LNCaP clone FGC (cell line): ENCODE results near the gene RLN1.
"Not testable (repeated sequence)": the region's sequence is repeated elsewhere in the genome, so short reads cannot be mapped to it uniquely, and the experiment has no call there.

Experiments used
- DNase-seq: peaks from one replicate; pipeline ENCODE4 v3.0.0-alpha.2; 2011; ENCODE audit warnings: low read depth
- H3K4me3 ChIP-seq: 2 replicates; pipeline ENCODE4 v1.5.1; 2011; ENCODE audit warnings: mild to moderate bottlenecking, low read depth, low read length, control low read depth
- TF ChIP-seq, protein P1 (sequence below): IDR thresholded peaks from 2 replicates; pipeline ENCODE4 v1.5.1; 2012; ENCODE audit warnings: mild to moderate bottlenecking; ENCODE audit not compliant: control insufficient read depth, insufficient read depth; ENCODE audit errors: extremely low read depth

RLN1 gene

DNA sequence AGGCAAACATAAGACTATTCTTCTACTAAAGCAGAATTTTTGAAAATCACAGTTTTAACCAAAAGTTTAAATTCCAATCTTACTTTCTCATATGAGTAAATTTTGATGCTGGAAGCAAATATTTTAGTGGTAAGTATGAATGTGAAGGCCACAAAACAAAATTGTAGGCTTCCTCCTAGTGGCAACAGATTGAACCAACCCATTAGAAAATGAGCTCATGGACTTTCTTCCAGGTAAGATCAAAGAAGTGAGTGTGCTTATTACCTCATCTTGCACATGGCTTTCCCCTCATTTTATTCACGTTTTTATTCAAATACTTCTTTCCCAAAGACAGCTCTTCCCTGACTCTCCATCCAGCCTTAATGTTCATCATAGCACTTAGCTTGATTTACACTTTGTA lies 18.6 kb downstream of the RLN1 start:
- no peak overlapping the region for H3K4me3 ChIP-seq
- TF ChIP-seq, protein P1, sequence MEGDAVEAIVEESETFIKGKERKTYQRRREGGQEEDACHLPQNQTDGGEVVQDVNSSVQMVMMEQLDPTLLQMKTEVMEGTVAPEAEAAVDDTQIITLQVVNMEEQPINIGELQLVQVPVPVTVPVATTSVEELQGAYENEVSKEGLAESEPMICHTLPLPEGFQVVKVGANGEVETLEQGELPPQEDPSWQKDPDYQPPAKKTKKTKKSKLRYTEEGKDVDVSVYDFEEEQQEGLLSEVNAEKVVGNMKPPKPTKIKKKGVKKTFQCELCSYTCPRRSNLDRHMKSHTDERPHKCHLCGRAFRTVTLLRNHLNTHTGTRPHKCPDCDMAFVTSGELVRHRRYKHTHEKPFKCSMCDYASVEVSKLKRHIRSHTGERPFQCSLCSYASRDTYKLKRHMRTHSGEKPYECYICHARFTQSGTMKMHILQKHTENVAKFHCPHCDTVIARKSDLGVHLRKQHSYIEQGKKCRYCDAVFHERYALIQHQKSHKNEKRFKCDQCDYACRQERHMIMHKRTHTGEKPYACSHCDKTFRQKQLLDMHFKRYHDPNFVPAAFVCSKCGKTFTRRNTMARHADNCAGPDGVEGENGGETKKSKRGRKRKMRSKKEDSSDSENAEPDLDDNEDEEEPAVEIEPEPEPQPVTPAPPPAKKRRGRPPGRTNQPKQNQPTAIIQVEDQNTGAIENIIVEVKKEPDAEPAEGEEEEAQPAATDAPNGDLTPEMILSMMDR: no peak
- DNase-seq: no peak

DNA sequence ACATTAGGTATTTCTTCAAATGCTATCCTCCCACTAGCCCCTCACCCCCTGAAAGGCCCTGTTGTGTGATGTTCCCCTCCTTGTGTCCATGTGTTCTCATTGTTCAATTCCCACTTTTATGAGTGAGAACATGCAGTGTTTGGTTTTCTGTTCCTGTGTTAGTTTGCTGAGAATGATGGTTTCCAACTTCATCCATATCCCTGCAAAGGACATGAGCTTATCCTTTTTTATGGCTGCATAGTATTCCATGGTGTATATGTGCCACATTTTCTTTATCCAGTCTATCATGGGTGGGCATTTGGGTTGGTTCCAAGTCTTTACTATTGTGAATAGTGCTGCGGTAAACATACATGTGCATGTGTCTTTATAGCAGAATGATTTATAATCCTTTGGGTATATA lies 23.3 kb downstream of the RLN1 start:
- H3K4me3 ChIP-seq, DNase-seq: not testable (repeated sequence)

DNA sequence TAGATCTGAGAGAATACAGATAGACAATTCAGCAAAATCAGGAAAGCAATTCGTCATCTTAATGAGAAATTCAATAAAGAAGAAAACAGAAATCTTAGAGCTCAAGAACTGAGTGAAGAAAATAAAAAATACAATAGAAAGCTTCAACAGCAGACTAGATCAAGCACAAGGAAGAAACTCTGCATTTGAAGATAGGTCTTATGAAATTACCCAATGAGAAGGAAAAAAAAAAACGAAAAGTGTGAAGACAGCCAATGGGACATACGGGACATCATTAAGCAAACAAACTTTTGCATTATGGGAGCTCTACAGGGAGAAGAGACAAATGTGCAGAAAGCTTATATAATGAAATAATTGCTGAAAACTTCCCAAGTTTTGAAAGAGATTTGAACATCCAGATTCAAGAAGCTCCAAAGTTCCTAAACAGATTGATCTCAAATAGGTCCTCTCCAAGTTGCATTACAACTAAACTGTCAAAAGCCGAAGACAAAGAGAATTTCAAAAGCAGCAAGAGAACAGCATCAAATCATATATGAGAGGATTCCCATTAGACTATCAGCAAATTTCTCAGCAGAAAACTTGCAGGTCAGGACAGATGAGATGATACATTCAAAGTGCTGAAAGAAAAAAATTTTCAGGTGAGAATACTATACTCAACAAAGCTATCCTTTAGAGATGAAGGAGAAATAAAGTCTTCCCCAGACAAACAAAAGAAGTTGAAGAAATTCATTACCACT lies 24.3 kb downstream of the RLN1 start:
- TF ChIP-seq, protein P1: no peak
- no peak overlapping the region for H3K4me3 ChIP-seq
- DNase-seq: no peak

DNA sequence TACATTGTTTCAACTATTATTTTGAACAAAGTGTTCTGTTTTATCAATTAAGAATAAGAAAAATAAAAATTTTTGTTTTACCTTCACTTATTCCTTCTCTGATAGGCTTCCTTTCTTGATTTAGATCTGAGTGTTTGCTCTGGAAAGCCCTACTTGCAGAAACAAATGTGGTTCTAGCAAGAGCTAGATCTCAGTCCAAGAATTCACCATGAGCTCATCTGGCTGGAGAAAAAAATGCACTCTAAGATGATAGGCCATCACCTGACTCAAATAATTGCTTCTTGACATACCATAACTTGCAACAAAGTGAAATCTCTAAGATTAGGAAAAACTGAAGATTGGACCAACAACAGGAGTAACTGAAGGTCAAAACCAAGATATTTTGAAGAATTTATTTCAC lies 28.8 kb downstream of the RLN1 start:
- TF ChIP-seq, protein P1: no peak
- no peak for DNase-seq
- no peak overlapping the region for H3K4me3 ChIP-seq

DNA sequence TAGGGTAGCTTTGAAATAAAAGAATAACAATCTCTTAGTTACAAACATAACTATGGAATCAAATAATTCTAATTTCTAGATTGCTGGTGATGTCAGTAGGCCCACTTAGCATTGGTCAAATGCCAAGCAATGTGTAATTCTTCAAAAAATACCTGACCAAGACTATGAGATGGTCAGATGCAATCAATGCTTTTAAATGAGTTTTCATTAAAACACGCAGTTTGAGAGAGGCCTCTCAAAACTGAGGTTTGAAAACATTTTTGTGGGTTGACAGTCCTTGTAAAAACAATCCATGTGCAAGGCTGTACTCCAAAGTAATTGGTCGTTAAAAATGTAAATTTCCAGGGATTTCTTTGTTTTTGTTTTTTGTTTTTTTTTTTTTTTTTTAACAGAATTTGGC lies 33.9 kb downstream of the RLN1 start:
- TF ChIP-seq, protein P1: no peak
- no peak overlapping the region for H3K4me3 ChIP-seq
- no peak for DNase-seq

DNA sequence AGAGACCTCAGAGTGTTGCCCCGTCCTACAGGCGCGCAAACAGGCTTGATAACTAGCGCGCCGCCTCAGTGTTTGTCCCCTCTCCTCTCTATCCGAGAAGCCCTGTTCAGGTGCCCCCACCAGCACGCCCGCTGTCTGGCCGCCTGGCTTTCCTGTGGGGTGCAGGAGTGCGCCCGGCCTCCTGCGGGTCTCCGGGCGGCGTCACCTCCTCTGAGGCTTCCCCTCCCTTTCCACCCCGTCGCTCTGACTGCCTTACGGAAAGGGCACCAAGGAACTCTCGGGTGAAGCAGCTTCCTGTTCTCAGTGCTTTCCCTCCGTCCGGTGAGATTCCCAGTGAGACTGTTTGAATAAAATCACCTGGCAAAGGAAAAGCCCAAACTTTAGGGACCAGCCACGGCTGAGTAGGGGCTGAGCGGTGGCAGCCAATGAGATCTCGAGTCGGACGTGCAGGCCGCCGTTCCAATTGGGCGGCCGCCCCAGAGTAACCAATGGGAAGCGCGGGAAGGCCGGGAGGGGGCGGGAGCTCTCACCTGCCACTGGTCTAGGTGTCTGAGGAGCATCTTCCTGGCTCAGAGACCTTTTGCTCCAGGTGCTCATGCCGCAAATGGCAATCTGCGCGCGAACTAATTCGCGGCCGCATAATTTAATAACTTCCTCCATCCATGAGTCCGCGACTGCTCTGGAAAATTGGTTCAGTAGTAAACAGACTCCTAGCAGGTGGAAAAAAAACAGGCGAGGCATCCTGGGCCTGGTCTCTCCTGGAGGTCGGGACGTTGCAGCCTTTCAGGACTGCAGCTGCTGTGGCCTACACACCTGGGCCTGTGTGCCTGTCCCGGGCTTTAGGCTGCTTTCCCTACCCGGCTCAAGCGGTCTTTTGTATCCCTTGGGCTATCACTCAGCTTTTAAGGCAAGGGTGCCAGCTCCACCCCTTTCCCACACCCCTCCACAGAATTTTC lies 35.6 kb downstream of the RLN1 start, which contains the start of gene RLN2:
Gene RLN2 (minus strand): TSS at position 877 of the 956 bp plus-strand sequence. CDS start 136 bp downstream, at position 741.
- H3K4me3 ChIP-seq, DNase-seq: not testable (repeated sequence)

DNA sequence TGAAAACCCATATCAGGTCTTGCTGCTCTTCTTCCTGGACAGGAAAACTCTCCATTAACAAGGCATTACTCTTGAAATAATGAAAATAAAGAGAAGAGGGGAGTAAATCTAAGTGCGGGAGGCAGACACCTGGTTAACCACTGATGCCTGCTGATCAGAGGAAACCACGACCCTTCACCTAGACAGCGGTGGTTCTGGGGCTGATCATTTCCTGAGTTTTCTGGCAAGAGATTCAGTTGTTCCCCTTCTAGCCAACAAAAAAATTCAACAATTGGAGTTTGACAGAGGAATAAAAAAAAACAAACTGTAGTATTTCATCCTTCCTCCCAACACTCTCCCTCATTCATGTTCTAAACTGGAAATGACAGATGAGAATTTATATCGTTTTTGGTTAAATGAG lies 38.1 kb downstream of the RLN1 start:
- no peak overlapping the region for H3K4me3 ChIP-seq
- DNase-seq: no peak
- TF ChIP-seq, protein P1: no peak
